Esophagus squamous epithelium (tissue), 5 donors: Measurements from ENCODE around the gene TBC1D1. TPM values are rescaled to one million over a fixed set of nuclear protein-coding genes. Genes with fewer than 3 reads are reported as not detected.

ENCODE experiments used
- DNase-seq: peaks from one replicate; lab custom pipeline; 2025; lab: John Stamatoyannopoulos, UW
- H3K27ac ChIP-seq, 4 donors: fragments of 200-600 bp; sonication (generic); one replicate each; pipeline ENCODE4 v1.5.1; 2016 to 2019; ENCODE audit warnings: mild to moderate bottlenecking in 1 of 4
- H3K27me3 ChIP-seq, 4 donors: fragments of 200-600 bp; sonication (generic); 1 replicate in 3 of 4; 2 replicates in 1 of 4; pipeline versions ENCODE4 v1.5.1 to v1.6.0; 2017 to 2021; ENCODE audit warnings: antibody characterized with exemption in 1 of 4
- H3K36me3 ChIP-seq, 3 donors: fragments of 200-600 bp; sonication (generic); one replicate each; pipeline ENCODE4 v1.5.1; 2016 to 2019
- H3K4me1 ChIP-seq, 3 donors: fragments of 200-600 bp; sonication (generic); one replicate each; pipeline ENCODE4 v1.5.1; 2017 to 2019
- H3K4me3 ChIP-seq, 4 donors: fragments of 200-600 bp; sonication (generic); 1 replicate in 3 of 4; 2 replicates in 1 of 4; pipeline ENCODE4 v1.5.1; 2016 to 2019; ENCODE audit warnings: mild to moderate bottlenecking in 2 of 4, moderate library complexity in 1 of 4
- H3K9me3 ChIP-seq, 3 donors: fragments of 200-600 bp; sonication (generic); one replicate each; pipeline ENCODE4 v1.5.1; 2016 to 2019
- CTCF ChIP-seq, 6 experiments: fragments of 450-650 bp in 4 of 6; fragments of 200-600 bp in 2 of 6; sonication (generic) in 2 of 6; IDR thresholded peaks; one replicate each; pipeline ENCODE4 v1.5.1; 2016 to 2019; ENCODE audit warnings: antibody characterized with exemption in 6 of 6, mild to moderate bottlenecking in 4 of 6, moderate library complexity in 4 of 6
- POLR2A ChIP-seq, 4 donors: fragments of 450-650 bp; IDR thresholded peaks; one replicate each; pipeline ENCODE4 v1.6.1; 2017; ENCODE audit warnings: antibody characterized with exemption in 4 of 4, mild to moderate bottlenecking in 4 of 4, moderate library complexity in 3 of 4
- WGBS, 2 donors: methylation state at CpG; one replicate each; pipeline ENCODE4 v1.1.5; 2018; 5-methylcytosine and 5-hydroxymethylcytosine counted together
- intact Hi-C: fragments of 100-400 bp; cut with DNase I; formaldehyde crosslinking; loops from one replicate; pipeline ENCODE4 v1.15.0; 2022
- total RNA-seq, 4 donors: library from RNA; depleted of rRNA; stranded (reverse); fragments of >200 nt; gene quantifications; one replicate each; pipeline ENCODE4 v1.1.0, GENCODE V29; 2016
- donor health status: DM: yes; HTN: yes; CAD: no.

Gene TBC1D1
- total RNA-seq, 4 donors from 2014 or later: 6.9 to 44.6 (median 25.6) TPM

- no peaks in the 10 kb centered on the region for H3K9me3 ChIP-seq
- no peak overlapping the region for H3K27ac ChIP-seq
- intact Hi-C loops: no loop called here
- DNase-seq: no peak
- H3K27me3 ChIP-seq: no peaks in the 10 kb centered on the region
- H3K4me1 ChIP-seq: peaks cover 0 to 22% (median 10%) of the 10 kb centered on the region in 3 donors
- no peaks in the 10 kb centered on the region for H3K36me3 ChIP-seq
- TF ChIP-seq CTCF (IDR thresholded peaks at IDR 0.05): no peak
- no peak for TF ChIP-seq POLR2A (IDR thresholded peaks at IDR 0.05)
- no peak overlapping the region for H3K4me3 ChIP-seq
- 88 to 90% methylated on average over 3 of the region's 3 CpGs for WGBS, 2 donors
These were observed 111.7 kb downstream of the TBC1D1 start for GRCh38 chr4:38002451-38003071.

GRCh38 chr4:38003102-38003501 lies 112.2 kb downstream of the TBC1D1 start:
- Histone ChIP-seq H3K9me3 (no peaks in the 10 kb centered on the region), H3K4me3 (no peak overlapping the region), H3K36me3 (no peaks in the 10 kb centered on the region), H3K4me1 (peaks cover 0 to 25% (median 10%) of the 10 kb centered on the region in 3 donors), H3K27me3 (no peaks in the 10 kb centered on the region), H3K27ac (no peak overlapping the region)
- DNase-seq: no peak
- TF ChIP-seq CTCF (IDR thresholded peaks at IDR 0.05) (no peak), POLR2A (IDR thresholded peaks at IDR 0.05) (no peak)
- intact Hi-C loops: no loop called here
- 71 to 78% methylated on average over 3 of the region's 3 CpGs for WGBS, 2 donors

- no peak for DNase-seq
- Histone ChIP-seq H3K9me3 (no peaks in the 10 kb centered on the region), H3K27ac (no peak overlapping the region), H3K27me3 (no peaks in the 10 kb centered on the region), H3K36me3 (no peaks in the 10 kb centered on the region), H3K4me1 (peaks cover 0 to 30% (median 10%) of the 10 kb centered on the region in 3 donors), H3K4me3 (no peak overlapping the region)
- 100% methylated on average over 1 of the region's 1 CpG for WGBS, 2 donors
- no peak for TF ChIP-seq POLR2A (IDR thresholded peaks at IDR 0.05)
- no peak for TF ChIP-seq CTCF (IDR thresholded peaks at IDR 0.05)
- intact Hi-C loops: no loop called here
These were observed 112.7 kb downstream of the TBC1D1 start for GRCh38 chr4:38003628-38004027.

GRCh38 chr4:38004062-38004461 lies 113.2 kb downstream of the TBC1D1 start:
- Histone ChIP-seq H3K4me3 (no peak overlapping the region), H3K36me3 (no peaks in the 10 kb centered on the region), H3K27me3 (no peaks in the 10 kb centered on the region), H3K9me3 (no peaks in the 10 kb centered on the region), H3K4me1 (peaks cover 0 to 34% (median 10%) of the 10 kb centered on the region in 3 donors), H3K27ac (no peak overlapping the region)
- 66 to 78% methylated on average over 3 of the region's 3 CpGs for WGBS, 2 donors
- TF ChIP-seq POLR2A (IDR thresholded peaks at IDR 0.05) (no peak), CTCF (IDR thresholded peaks at IDR 0.05) (no peak)
- intact Hi-C loops: no loop called here
- no peak for DNase-seq

GRCh38 chr4:38004887-38005286 lies 114.0 kb downstream of the TBC1D1 start:
- no peak for DNase-seq
- Histone ChIP-seq H3K36me3 (no peaks in the 10 kb centered on the region), H3K27me3 (no peaks in the 10 kb centered on the region), H3K4me3 (no peak overlapping the region), H3K9me3 (no peaks in the 10 kb centered on the region), H3K27ac (no peak overlapping the region), H3K4me1 (peaks cover 0 to 40% (median 10%) of the 10 kb centered on the region in 3 donors)
- intact Hi-C loops: no loop called here
- no peak for TF ChIP-seq CTCF (IDR thresholded peaks at IDR 0.05)
- no peak for TF ChIP-seq POLR2A (IDR thresholded peaks at IDR 0.05)
- 60 to 72% methylated on average over 6 of the region's 6 CpGs for WGBS, 2 donors
